ENCODE results near the gene USP24. TPM values are rescaled to one million over a fixed set of nuclear protein-coding genes. Genes with fewer than 3 reads are reported as not detected.

USP24 gene
- total RNA-seq, 1 donor from 2014 or later: 35.8 TPM

DNA sequence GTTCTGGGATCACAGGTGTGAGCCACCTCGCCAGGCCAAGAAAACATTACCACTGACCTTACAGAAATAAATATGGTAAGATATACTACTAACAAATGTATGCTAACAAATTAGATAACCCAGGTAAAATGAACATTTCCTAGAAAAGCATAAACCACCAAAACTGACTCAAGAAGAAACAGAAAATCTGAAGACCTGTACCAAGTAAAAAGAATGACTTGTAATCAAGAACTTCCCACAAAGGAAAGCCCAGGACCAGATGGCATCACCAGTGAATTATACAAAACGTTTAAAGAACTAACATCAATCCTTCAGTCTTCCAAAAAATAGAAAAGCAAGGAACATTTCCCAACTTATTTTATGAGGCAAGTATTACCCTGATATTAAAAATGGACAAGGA, 29.3 kb downstream of the USP24 start:
- TF ChIP-seq CTCF (IDR thresholded peaks at IDR 0.05): no peak
- TF ChIP-seq POLR2AphosphoS5 (IDR thresholded peaks at IDR 0.05; ENCODE audit: insufficient read depth in 1 of 2, low read depth in 1 of 2): no peak
- TF ChIP-seq POLR2A (IDR thresholded peaks at IDR 0.05): no peak

GRCh38 chr1:55184859-55185258, 30.3 kb downstream of the USP24 start:
- no peak for TF ChIP-seq CTCF (IDR thresholded peaks at IDR 0.05)
- Histone ChIP-seq H3K27ac (no peak overlapping the region), H3K36me3 (no peaks in the 10 kb centered on the region), H3K27me3 (no peaks in the 10 kb centered on the region), H3K4me3 (no peak overlapping the region), H3K4me1 (peaks cover 11% of the 10 kb centered on the region), H3K9me3 (no peaks in the 10 kb centered on the region)
- intact Hi-C loops (cut with DNase I): no loop called here
- no peak for DNase-seq (ENCODE audit: extremely low spot score in 2 of 2)

More for the DNA sequence above, 29.3 kb downstream of the USP24 start:
- no peaks in the 10 kb centered on the region for H3K9me3 ChIP-seq
- peaks cover 7% of the 10 kb centered on the region for H3K4me1 ChIP-seq
- intact Hi-C loops (cut with DNase I): no loop called here
- no peaks in the 10 kb centered on the region for H3K36me3 ChIP-seq
- H3K27me3 ChIP-seq: no peaks in the 10 kb centered on the region
- no peak for DNase-seq (ENCODE audit: extremely low spot score in 2 of 2)
- H3K27ac ChIP-seq: no peak overlapping the region
- no peak overlapping the region for H3K4me3 ChIP-seq

DNA sequence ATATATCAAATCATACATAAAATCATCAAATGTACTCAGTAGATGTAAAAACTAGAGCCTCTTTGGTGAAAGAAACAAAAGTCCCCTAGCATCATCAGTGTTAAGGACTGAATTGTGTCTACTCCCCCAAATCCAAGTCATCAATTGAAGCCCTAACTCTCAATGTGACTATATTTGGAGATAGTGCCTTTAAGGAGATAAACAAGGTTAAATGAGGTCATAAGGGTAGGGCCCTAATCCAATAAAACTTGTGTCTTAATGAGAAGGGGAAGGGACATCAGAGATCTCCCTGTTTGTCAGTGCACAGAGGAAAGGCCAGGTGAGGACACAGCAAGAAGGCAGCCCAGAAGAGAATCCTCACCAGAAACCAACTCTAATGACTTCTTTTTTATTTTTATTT, 33.5 kb downstream of the USP24 start:
- no peak overlapping the region for H3K4me3 ChIP-seq
- intact Hi-C loops (cut with DNase I): no loop called here
- TF ChIP-seq CTCF (IDR thresholded peaks at IDR 0.05) (no peak), POLR2AphosphoS5 (IDR thresholded peaks at IDR 0.05; ENCODE audit: insufficient read depth in 1 of 2, low read depth in 1 of 2) (no peak), POLR2A (IDR thresholded peaks at IDR 0.05) (no peak)

DNA sequence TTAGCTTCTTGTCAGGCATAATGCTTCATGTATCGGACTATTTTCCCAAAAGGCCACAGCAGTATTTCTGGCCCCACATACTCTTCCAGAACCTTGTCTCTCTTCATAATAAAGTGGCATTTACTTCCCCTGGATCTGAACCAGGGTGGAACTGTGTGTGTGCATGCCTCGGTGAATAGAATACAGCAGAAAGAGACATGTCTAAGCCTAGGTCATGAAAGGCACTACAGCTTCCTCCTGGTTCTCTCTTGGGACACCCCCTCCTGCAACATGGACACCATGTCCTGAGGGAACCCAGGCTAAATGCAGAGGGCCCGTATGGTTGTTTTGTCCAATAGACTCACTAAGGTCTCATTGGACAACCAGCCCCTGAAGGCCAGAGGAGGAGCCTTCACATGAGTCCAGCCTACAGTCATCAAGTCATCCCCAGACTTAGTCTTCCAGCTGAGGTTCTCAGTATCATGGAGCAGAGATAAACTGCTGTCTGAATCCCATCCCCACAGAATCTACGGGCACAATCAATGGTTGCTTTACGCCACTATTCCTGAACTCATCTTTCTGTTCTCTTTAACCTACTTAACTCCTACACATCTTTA, 35.0 kb downstream of the USP24 start:
- H3K27ac ChIP-seq: no peak overlapping the region
- TF ChIP-seq CTCF (IDR thresholded peaks at IDR 0.05) (no peak), POLR2AphosphoS5 (IDR thresholded peaks at IDR 0.05; ENCODE audit: insufficient read depth in 1 of 2, low read depth in 1 of 2) (no peak)
- no peaks in the 10 kb centered on the region for H3K9me3 ChIP-seq
- H3K4me1 ChIP-seq: peaks cover 21% of the 10 kb centered on the region
- H3K27me3 ChIP-seq: no peaks in the 10 kb centered on the region
- H3K4me3 ChIP-seq: no peak overlapping the region
- intact Hi-C loops (cut with DNase I): no loop called here
- no peak for DNase-seq (ENCODE audit: extremely low spot score in 2 of 2)
- H3K36me3 ChIP-seq: no peaks in the 10 kb centered on the region

More for the DNA sequence above, 33.5 kb downstream of the USP24 start:
- H3K27me3 ChIP-seq: no peaks in the 10 kb centered on the region
- no peak for DNase-seq (ENCODE audit: extremely low spot score in 2 of 2)
- peaks cover 21% of the 10 kb centered on the region for H3K4me1 ChIP-seq
- H3K9me3 ChIP-seq: no peaks in the 10 kb centered on the region
- no peaks in the 10 kb centered on the region for H3K36me3 ChIP-seq
- H3K27ac ChIP-seq: no peak overlapping the region

- no peaks in the 10 kb centered on the region for H3K9me3 ChIP-seq
- intact Hi-C loops (cut with DNase I): no loop called here
- TF ChIP-seq CTCF (IDR thresholded peaks at IDR 0.05) (no peak), POLR2A (IDR thresholded peaks at IDR 0.05) (no peak), POLR2AphosphoS5 (IDR thresholded peaks at IDR 0.05; ENCODE audit: insufficient read depth in 1 of 2, low read depth in 1 of 2) (no peak)
- no peaks in the 10 kb centered on the region for H3K36me3 ChIP-seq
- no peaks in the 10 kb centered on the region for H3K27me3 ChIP-seq
- no peak overlapping the region for H3K27ac ChIP-seq
- H3K4me1 ChIP-seq: peaks cover 21% of the 10 kb centered on the region
- H3K4me3 ChIP-seq: no peak overlapping the region
- DNase-seq (ENCODE audit: extremely low spot score in 2 of 2): no peak
Observed at GRCh38 chr1:55179177-55179835, 35.9 kb downstream of the USP24 start.
